GM19238 (cell line): ENCODE data around the gene SPEN.

Source experiments
- DNase-seq: peaks from one replicate; pipeline ENCODE4 v3.0.0; 2011; ENCODE audit warnings: low spot score; ENCODE audit not compliant: insufficient read length

Gene SPEN

GRCh38 chr1:15945832-15946448 lies 98.4 kb downstream of the SPEN start:
- no peak for DNase-seq

DNA sequence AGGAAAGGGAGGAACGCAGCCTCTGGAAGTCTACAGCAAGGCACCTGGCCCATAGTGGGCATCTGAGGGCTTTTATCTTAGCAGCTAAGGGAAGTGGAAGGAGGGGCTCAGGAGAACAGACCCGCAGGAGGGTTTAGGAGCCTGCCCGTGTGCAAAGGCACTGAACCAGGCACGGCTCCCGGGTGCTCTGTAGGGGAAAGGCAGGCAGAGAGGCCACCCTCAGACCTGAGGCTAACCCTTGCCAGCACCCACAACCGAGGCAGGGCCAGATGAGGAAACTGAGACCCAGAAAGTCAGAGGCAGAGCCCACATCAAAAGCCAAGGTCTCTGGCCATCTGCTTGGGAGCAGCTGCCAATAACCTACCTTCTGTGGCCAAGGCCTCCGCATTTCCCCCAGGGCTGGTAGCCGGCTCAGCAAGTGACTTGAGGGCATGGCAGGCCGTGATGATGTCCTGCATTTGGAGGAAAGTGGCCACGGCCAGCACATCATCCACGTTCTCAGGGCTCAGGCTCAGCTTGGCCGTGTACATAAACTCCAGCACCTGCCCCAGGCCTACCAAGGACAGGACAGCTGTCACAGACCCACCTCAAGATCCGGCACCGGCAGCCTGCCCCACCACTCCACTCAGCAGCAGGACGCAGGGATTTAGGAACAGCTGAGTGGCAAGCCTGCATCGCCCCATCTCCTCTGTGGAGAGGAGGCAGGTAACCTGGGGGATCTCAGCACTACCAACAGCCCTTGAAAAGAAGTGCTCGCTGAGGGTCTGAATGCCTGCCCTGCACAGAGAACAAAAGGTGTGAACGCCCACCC lies 99.3 kb downstream of the SPEN start:
- no peak for DNase-seq

GRCh38 chr1:15947382-15948090 lies 100.0 kb downstream of the SPEN start:
- no peak for DNase-seq

DNA sequence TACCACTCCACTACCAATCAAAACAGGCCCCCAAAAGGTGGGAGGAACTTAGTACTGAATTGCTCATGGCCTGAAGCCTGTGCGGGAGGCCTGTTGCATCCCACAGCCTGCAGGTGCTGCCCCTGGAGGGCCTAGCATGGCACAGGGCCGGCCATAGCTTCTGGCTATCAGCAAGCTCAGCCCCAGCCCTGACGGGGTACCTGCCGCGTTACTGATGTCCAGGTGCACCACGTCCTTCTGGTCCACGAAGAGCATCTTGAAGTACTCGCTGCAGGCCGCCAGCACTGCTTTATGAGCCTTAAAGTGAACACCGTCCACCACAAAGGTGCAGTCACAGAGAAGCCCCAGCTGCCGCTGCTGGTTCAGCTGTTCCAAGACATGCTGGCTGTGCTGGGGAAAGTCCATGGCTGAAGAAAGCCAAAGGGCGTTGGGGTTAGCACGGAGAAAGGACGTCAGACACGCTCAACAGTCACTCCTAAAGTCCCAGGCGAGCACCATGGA lies 100.6 kb downstream of the SPEN start:
- no peak for DNase-seq

DNA sequence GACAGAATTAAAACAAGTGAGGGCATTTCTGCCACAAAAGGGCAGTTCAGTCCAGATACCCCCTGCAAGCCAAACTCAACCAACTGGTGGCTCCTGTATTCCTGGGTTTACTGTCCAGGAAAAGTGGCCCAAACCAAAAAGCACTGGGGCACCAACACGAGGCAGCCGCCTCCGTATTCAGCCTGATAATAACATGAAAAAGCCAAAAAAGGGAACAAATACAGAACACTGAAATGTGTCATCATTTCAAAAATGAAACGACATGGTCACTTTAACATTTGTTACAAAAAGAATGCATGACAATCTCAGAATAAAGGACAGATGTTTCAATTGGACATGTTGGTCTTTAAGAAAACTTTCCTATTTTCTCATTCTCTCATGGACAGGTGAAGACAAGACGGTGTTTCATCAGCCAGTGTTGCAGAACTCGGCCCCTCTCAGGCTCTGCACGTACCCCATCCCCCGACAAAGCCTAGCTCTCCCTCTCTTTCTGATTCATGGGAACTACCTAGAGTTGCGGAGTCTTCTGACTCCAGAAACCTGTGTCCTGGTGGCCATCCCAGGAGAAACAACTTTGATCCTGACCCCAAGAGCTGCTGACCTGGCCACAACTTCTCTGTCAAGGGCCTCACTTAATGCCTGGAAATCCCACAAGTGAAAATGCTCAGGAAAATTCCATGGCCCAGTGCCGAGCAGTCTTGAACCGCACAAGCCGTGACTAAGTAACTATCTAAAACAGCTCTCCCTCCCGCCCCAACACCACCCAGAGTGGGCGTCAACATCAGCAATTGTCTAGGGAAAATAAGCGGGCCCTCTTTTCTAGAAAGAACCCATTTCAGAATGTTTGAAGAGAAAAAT lies 101.3 kb downstream of the SPEN start:
- no peak for DNase-seq

- DNase-seq: peak; percentile 63
Observed at GRCh38 chr1:15949453-15950245, 102.1 kb downstream of the SPEN start.

- DNase-seq: no peak
Observed at GRCh38 chr1:15950302-15950701, 102.8 kb downstream of the SPEN start.

DNA sequence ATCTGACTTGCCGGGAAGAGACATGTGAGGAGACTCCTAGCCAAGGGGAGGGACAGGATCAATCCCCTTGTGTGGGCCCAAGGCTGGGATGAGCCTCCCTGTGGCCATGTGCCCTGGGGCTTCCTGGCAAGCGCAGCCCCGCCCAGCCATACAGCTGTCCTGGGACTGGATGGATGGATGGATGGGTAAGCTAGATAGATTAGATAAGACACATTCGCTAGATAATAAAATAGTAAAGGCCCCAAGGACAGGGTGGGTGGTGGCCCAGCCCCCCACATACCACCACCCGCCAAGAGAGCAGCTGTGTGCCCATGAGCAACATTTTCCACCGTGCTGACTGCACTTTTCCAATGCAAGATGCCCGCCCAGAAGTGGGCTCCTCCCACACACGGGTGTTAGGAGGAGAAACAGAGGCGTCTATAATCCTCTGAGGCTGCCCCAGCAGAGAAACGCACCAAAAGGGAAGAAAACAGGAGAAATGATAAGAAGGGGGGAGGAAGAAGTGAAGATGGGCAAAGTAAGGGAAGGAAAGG lies 103.3 kb downstream of the SPEN start:
- DNase-seq: no peak

DNA sequence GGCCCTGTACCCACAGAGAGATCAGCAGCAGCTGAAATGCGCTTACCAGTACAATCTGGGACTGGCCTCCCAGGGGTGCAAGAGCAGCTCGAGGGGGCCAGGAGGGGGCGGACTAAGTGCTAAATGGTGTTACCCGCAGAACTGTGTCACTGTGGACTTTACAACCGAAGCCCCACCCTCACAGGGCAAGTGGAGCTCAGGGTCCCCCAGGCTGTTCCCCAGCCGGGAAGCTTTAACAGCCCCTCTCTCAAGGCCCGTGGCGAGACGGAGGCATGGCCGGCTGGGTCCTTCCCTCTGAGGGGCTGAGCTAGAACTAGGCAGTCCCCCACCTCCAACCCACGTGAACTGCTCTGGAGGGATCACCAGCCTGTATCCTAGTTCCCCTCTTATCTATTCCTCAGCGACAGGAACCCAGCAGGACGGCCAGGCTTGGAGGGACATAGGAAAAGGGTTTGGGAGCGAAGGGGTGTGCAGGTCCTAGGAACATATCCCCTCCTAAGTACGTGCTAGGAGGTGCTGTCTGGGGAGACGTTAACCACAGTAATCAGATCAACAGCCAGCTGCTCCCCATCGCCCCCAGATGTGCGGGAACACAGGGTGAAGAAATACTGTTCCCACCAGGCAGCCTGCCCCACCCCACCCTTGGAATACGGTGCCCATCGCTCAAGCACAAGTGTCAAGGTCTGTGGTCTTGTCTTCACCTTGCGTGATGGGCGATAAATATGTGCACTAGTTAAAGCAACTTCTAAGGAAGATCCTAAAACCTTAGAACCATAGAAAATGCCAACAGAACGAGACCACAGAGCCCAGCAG lies 104.0 kb downstream of the SPEN start:
- no peak for DNase-seq

- DNase-seq: no peak
Observed at GRCh38 chr1:15952317-15953258, 105.1 kb downstream of the SPEN start.

DNA sequence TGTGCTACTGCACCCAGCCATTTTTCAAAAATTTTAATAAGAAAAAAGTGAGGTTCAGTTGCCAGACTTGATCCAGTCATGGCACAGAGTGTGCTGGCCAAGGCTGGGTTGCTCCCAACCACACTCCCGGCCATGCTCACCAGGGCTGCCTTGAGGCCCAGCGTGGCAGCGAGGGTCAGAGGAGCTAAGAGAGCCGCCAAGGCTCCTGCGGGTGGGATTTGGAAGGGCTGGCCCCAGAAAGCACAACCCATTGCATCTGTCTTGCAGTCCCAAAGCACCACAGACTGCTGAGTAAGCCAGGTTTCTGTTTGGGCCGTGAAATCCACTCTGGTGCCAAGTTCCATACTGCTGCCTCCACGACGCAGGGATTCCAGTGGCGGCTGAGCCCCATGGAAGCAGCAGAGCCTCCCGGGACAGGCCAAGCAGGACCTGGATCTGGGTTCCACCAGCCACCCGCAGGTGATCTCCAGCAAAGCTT lies 105.8 kb downstream of the SPEN start:
- no peak for DNase-seq

DNA sequence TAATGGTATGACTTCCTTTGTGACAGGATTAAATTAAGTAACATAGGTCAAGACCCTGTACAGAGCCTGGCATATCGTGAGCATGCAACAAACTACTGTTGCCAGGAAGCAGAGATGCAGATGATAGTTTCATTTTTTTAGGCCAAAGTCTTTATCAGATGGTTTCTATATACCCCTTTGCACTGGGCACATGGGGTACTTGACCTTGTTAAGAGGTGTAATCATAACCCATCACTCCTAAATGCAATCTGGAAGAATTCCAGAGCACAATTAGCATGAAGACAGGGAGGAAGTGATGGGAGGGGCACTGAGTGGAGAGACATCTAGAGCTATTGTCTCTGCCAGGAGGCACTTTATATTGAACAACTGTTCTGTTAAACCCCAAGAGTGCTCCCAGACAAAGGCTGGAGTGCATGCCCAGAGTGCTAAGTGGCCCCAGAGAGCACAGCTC lies 106.3 kb downstream of the SPEN start:
- no peak for DNase-seq

- no peak for DNase-seq
Observed at GRCh38 chr1:15954316-15954715, 106.8 kb downstream of the SPEN start.

- no peak for DNase-seq
Observed at GRCh38 chr1:15955552-15955951, 108.0 kb downstream of the SPEN start.

GRCh38 chr1:15956150-15956549 lies 108.6 kb downstream of the SPEN start:
- no peak for DNase-seq

DNA sequence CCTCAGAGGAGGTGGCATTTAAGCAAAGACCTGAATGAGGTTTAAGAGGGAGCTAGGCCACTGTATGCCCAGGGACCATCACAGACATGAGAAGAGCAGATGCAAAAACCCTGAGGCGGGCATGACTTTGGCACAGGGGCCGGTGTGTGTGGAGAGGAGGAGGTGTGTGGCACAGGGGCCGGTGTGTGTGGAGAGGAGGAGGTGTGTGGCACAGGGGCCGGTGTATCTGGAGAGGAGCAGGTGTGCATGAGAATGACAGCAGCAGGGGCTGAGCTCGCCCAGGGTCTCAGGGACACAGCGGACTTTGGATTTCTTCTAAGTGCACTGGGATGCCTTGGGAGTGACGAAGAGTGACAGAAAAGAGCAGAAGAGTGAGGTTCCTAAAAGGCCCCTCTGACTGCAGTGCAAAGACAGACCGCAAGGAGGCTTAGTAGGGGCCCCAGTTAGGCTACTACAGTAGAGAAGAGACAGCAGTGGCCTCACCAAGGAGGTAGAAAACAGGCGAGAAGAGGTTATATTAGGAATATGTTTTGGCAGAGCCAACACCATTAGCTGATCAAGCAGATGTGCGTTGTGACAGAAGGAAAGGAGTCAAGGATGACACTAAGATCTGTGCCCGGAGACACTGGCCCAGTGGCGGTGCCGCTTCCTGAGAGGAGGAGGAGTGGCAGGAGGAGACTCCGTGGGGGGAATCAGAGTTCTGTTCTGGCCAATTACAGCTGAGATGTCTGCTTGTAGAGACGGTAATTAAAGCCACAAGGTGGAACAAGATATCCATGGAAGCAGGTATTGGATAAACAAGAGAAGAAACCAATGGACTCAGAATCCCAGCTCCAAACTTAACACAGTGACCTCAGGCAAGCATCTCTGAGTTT lies 110.0 kb downstream of the SPEN start:
- no peak for DNase-seq

- no peak for DNase-seq
Observed at GRCh38 chr1:15958111-15958510, 110.6 kb downstream of the SPEN start.
